CD14-positive monocyte (primary cell): ENCODE results near the gene C1QL2. TPM values are rescaled to one million over a fixed set of nuclear protein-coding genes. Genes with fewer than 3 reads are reported as not detected.

Source experiments
- DNase-seq, 3 donors: peaks; one replicate each; pipeline ENCODE4 v3.0.0-alpha.2; 2011 to 2022
- H2AFZ ChIP-seq: 2 replicates; pipeline ENCODE4 v1.6.0; 2012; ENCODE audit warnings: mild to moderate bottlenecking, low read depth, low read length, inconsistent platforms; ENCODE audit not compliant: insufficient read depth, poor library complexity, severe bottlenecking
- H3K27ac ChIP-seq, 2 donors: 1 replicate in 1 of 2; 2 replicates in 1 of 2; pipeline ENCODE4 v1.5.1; 2012 to 2013; ENCODE audit warnings: low read length in 2 of 2, control low read depth in 1 of 2, inconsistent platforms in 1 of 2, low read depth in 1 of 2, mild to moderate bottlenecking in 1 of 2
- H3K27me3 ChIP-seq, 2 donors: one replicate each; pipeline versions ENCODE4 v1.6.0 to v1.6.1; 2011 to 2013; ENCODE audit warnings: low read length in 2 of 2; ENCODE audit not compliant: control insufficient read depth in 2 of 2, insufficient read depth in 2 of 2
- H3K36me3 ChIP-seq, 2 donors: replicated peaks in 1 of 2; 1 replicate in 1 of 2; 2 replicates in 1 of 2; pipeline versions ENCODE4 v1.5.1 to v1.6.1; 2012 to 2013; ENCODE audit warnings: low read length in 2 of 2, control low read depth in 1 of 2, inconsistent platforms in 1 of 2, mild to moderate bottlenecking in 1 of 2; ENCODE audit not compliant: insufficient read depth in 2 of 2, control insufficient read depth in 1 of 2
- H3K4me1 ChIP-seq, 2 donors: 1 replicate in 1 of 2; 2 replicates in 1 of 2; pipeline versions ENCODE4 v1.5.1 to v1.6.1; 2012 to 2013; ENCODE audit warnings: low read length in 2 of 2, control low read depth in 1 of 2, inconsistent platforms in 1 of 2, mild to moderate bottlenecking in 1 of 2, moderate library complexity in 1 of 2; ENCODE audit not compliant: insufficient read depth in 2 of 2, control insufficient read depth in 1 of 2
- H3K4me2 ChIP-seq: replicated peaks from 2 replicates; pipeline ENCODE3; 2012; ENCODE audit warnings: low read length, moderate library complexity, mild to moderate bottlenecking; ENCODE audit not compliant: poor library complexity, severe bottlenecking; ENCODE audit errors: extremely low read depth
- H3K4me3 ChIP-seq, 3 experiments: fragments of 200-600 bp in 1 of 3; sonication (generic) in 1 of 3; replicated peaks in 1 of 3; 1 replicate in 2 of 3; 2 replicates in 1 of 3; pipeline ENCODE4 v1.5.1; 2011 to 2013; ENCODE audit warnings: low read length in 3 of 3, mild to moderate bottlenecking in 3 of 3, control low read depth in 2 of 3, low read depth in 2 of 3, inconsistent platforms in 1 of 3, moderate library complexity in 1 of 3
- H3K79me2 ChIP-seq: 2 replicates; pipeline ENCODE4 v1.6.0; 2012; ENCODE audit warnings: mild to moderate bottlenecking, control low read depth, inconsistent platforms, low read length, moderate library complexity; ENCODE audit not compliant: insufficient read depth
- H3K9ac ChIP-seq: 2 replicates; pipeline ENCODE4 v1.6.0; 2017; ENCODE audit warnings: low read length, mild to moderate bottlenecking; ENCODE audit not compliant: insufficient read depth, poor library complexity, severe bottlenecking
- H3K9me3 ChIP-seq, 2 donors: replicated peaks in 1 of 2; 1 replicate in 1 of 2; 2 replicates in 1 of 2; pipeline versions ENCODE4 v1.5.1 to v1.6.1; 2012 to 2013; ENCODE audit warnings: low read length in 2 of 2, control low read depth in 1 of 2; ENCODE audit not compliant: control insufficient read depth in 1 of 2, insufficient read depth in 1 of 2
- H4K20me1 ChIP-seq: 2 replicates; pipeline ENCODE4 v1.6.0; 2012; ENCODE audit warnings: mild to moderate bottlenecking, low read length, control low read depth, moderate library complexity; ENCODE audit not compliant: insufficient read depth
- H3K27ac Mint-ChIP-seq, 7 donors: one replicate each; pipeline ENCODE4 v1.8.0; 2020; ENCODE audit warnings: mild to moderate bottlenecking in 7 of 7, mixed read lengths in 7 of 7, moderate library complexity in 6 of 7, inconsistent platforms in 2 of 7
- H3K27me3 Mint-ChIP-seq, 3 donors: one replicate each; pipeline ENCODE4 v1.8.0; 2021 to 2022; ENCODE audit warnings: low read depth in 3 of 3, mild to moderate bottlenecking in 3 of 3, mixed read lengths in 3 of 3, moderate library complexity in 3 of 3, inconsistent platforms in 1 of 3
- H3K36me3 Mint-ChIP-seq, 2 donors: one replicate each; pipeline ENCODE4 v1.8.0; 2020; ENCODE audit warnings: mixed read lengths in 2 of 2, inconsistent platforms in 1 of 2, mild to moderate bottlenecking in 1 of 2
- H3K4me1 Mint-ChIP-seq: one replicate; pipeline ENCODE4 v1.8.0; 2020; ENCODE audit warnings: mild to moderate bottlenecking, mixed read lengths
- H3K4me3 Mint-ChIP-seq, 2 donors: one replicate each; pipeline ENCODE4 v1.8.0; 2020; ENCODE audit warnings: mild to moderate bottlenecking in 2 of 2, mixed read lengths in 2 of 2, moderate library complexity in 1 of 2
- H3K9me3 Mint-ChIP-seq, 7 donors: one replicate each; pipeline ENCODE4 v1.8.0; 2020 to 2022; ENCODE audit warnings: mixed read lengths in 7 of 7, mild to moderate bottlenecking in 6 of 7, moderate library complexity in 6 of 7, inconsistent platforms in 2 of 7
- CTCF ChIP-seq: fragments of 200-600 bp; IDR thresholded peaks from one replicate; pipeline ENCODE4 v1.8.0; 2022; ENCODE audit warnings: antibody characterized with exemption, mild to moderate bottlenecking
- WGBS: methylation state at CpG from one replicate; pipeline ENCODE4 v1.1.5; 2013; ENCODE audit warnings: missing lambda C conversion rate; ENCODE audit not compliant: insufficient coverage; 5-methylcytosine and 5-hydroxymethylcytosine counted together
- intact Hi-C, 2 donors: fragments of 100-400 bp; cut with micrococcal nuclease; formaldehyde crosslinking; loops; one replicate each; pipeline versions ENCODE4 v1.15.0 to v1.15.1; 2023
- polyA plus RNA-seq, 3 donors: library from polyadenylated mRNA; depleted of rRNA in 1 of 3; unstranded in 2 of 3; stranded (reverse) in 1 of 3; fragments of 300-500 nt in 2 of 3; fragments of >200 nt in 1 of 3; fragmentation: Illumina TruSeq in 2 of 3; gene quantifications; 1 replicate in 2 of 3; 2 replicates in 1 of 3; pipeline ENCODE4 v1.2.3, GENCODE V29; 2012 to 2021

Gene C1QL2
- polyA plus RNA-seq, 3 donors = not detected

GRCh38 chr2:119195001-119195400, 36.5 kb upstream of the C1QL2 start:
- no peaks in the 10 kb centered on the region for H3K36me3 Mint-ChIP-seq
- no peaks in the 10 kb centered on the region for H4K20me1 ChIP-seq
- H3K9me3 ChIP-seq = no peaks in the 10 kb centered on the region
- H3K9me3 Mint-ChIP-seq = peaks cover 0 to 3% (median 0%) of the 10 kb centered on the region in 7 donors
- WGBS = 90% methylated on average over 5 of the region's 5 CpGs
- H3K27me3 ChIP-seq = no peaks in the 10 kb centered on the region
- H3K27ac Mint-ChIP-seq = peak overlapping the region in 1 of 7 donors; percentile 64
- peaks cover 7% of the 10 kb centered on the region for H3K4me1 Mint-ChIP-seq
- H3K4me3 ChIP-seq = no peak overlapping the region
- no peaks in the 10 kb centered on the region for H3K4me1 ChIP-seq
- no peaks in the 10 kb centered on the region for H3K36me3 ChIP-seq
- no peaks in the 10 kb centered on the region for H3K79me2 ChIP-seq
- no peak for DNase-seq
- H3K27me3 Mint-ChIP-seq = peaks cover 7 to 21% (median 14%) of the 10 kb centered on the region in 3 donors
- H3K27ac ChIP-seq = no peak overlapping the region
- no peak overlapping the region for H3K4me3 Mint-ChIP-seq
- no peak overlapping the region for H3K9ac ChIP-seq
- H3K4me2 ChIP-seq = no peak overlapping the region
- TF ChIP-seq CTCF = no peak
- intact Hi-C loops = no loop called here
- H2AFZ ChIP-seq = no peak overlapping the region

- Histone ChIP-seq H3K36me3 (no peaks in the 10 kb centered on the region), H3K4me1 (no peaks in the 10 kb centered on the region), H3K27ac (no peak overlapping the region), H3K4me3 (no peak overlapping the region), H3K27me3 (no peaks in the 10 kb centered on the region), H3K9ac (no peak overlapping the region), H4K20me1 (no peaks in the 10 kb centered on the region), H3K9me3 (no peaks in the 10 kb centered on the region), H3K4me2 (no peak overlapping the region), H2AFZ (no peak overlapping the region), H3K79me2 (no peaks in the 10 kb centered on the region)
- Mint-ChIP-seq H3K27me3 (peaks cover 5 to 23% (median 6%) of the 10 kb centered on the region in 3 donors), H3K36me3 (no peaks in the 10 kb centered on the region), H3K4me3 (no peak overlapping the region), H3K4me1 (peaks cover 7% of the 10 kb centered on the region), H3K27ac (peak overlapping the region in 1 of 7 donors; percentile 60), H3K9me3 (peaks cover 0 to 3% (median 0%) of the 10 kb centered on the region in 7 donors)
- no peak for TF ChIP-seq CTCF
- no peak for DNase-seq
- intact Hi-C loops = no loop called here
- 90% methylated on average over 5 of the region's 6 CpGs for WGBS
Measured at GRCh38 chr2:119192893-119193292, 34.3 kb upstream of the C1QL2 start.
